Large intestine (tissue), 3 donors: ENCODE data around the gene DHRS12. TPM values are rescaled to one million over a fixed set of nuclear protein-coding genes. Genes with fewer than 3 reads are reported as not detected.

Experiments
- DNase-seq, 2 donors: peaks; one replicate each; pipeline versions ENCODE4 v3.0.0 to v3.0.0-alpha.2; 2013
- H3K27ac ChIP-seq: one replicate; pipeline ENCODE4 v1.5.1; 2013; ENCODE audit warnings: low read length
- H3K27me3 ChIP-seq: 2 replicates; pipeline ENCODE4 v1.6.1; 2013; ENCODE audit warnings: low read length; ENCODE audit not compliant: control insufficient read depth, insufficient read depth
- H3K36me3 ChIP-seq: 2 replicates; pipeline ENCODE4 v1.6.1; 2013; ENCODE audit warnings: low read length; ENCODE audit not compliant: control insufficient read depth, insufficient read depth
- H3K4me1 ChIP-seq: one replicate; pipeline ENCODE4 v1.6.1; 2013; ENCODE audit warnings: low read length; ENCODE audit not compliant: control insufficient read depth, insufficient read depth
- H3K4me3 ChIP-seq: one replicate; pipeline ENCODE4 v1.5.1; 2013; ENCODE audit warnings: low read length
- H3K9me3 ChIP-seq: one replicate; pipeline ENCODE4 v1.6.1; 2013; ENCODE audit warnings: mild to moderate bottlenecking, low read depth, low read length, moderate library complexity; ENCODE audit not compliant: control insufficient read depth
- WGBS: methylation state at CpG from one replicate; pipeline ENCODE4 v1.1.5; 2013; ENCODE audit warnings: low lambda C conversion rate; ENCODE audit not compliant: insufficient coverage; 5-methylcytosine and 5-hydroxymethylcytosine counted together
- polyA plus RNA-seq: library from polyadenylated mRNA; unstranded; fragments of 120-200 nt; gene quantifications from one replicate; pipeline ENCODE4 v1.2.1, GENCODE V29; 2013

The DHRS12 gene
- polyA plus RNA-seq, 1 donor, result 19.3 TPM

DNA sequence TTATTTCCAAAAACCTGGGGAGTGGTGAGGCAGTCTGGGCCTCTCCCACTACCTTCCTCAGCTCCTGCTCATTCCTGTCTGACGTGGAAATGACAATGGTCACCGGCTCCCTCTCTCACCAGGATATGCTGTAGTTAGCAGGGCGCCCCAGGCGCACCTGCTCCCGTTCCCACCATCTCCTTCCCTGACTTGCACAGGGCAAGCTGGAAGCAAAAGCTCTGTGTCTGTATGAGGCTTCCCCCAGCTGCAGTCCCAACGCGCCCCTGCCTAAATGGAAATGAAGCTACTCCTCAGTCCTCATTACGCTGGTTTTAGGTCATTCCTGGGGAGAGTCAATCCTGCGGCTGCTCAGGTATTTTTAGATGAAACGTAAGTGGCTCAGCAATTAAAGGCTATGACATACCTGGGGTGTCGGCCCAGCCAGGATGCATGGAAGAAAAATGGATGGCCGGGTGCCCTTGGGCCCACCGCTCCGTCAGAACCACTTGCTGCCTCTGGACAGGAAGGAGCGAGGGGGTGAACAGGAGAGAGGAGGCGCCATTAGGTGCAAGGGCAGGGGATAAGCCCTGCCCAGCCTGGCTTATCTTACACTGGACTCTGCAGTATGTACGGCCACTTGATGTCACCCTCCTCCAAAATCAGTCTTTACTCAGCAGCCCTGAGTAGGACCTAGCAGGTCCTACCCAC is 32.4 kb downstream of the DHRS12 start:
- Histone ChIP-seq H3K27me3 (no peaks in the 10 kb centered on the region), H3K27ac (no peak overlapping the region), H3K4me1 (no peaks in the 10 kb centered on the region), H3K4me3 (no peak overlapping the region), H3K9me3 (no peaks in the 10 kb centered on the region), H3K36me3 (peaks cover 20% of the 10 kb centered on the region)
- no peak for DNase-seq
- WGBS, result 100% methylated on average over 1 of the region's 17 CpGs

DNA sequence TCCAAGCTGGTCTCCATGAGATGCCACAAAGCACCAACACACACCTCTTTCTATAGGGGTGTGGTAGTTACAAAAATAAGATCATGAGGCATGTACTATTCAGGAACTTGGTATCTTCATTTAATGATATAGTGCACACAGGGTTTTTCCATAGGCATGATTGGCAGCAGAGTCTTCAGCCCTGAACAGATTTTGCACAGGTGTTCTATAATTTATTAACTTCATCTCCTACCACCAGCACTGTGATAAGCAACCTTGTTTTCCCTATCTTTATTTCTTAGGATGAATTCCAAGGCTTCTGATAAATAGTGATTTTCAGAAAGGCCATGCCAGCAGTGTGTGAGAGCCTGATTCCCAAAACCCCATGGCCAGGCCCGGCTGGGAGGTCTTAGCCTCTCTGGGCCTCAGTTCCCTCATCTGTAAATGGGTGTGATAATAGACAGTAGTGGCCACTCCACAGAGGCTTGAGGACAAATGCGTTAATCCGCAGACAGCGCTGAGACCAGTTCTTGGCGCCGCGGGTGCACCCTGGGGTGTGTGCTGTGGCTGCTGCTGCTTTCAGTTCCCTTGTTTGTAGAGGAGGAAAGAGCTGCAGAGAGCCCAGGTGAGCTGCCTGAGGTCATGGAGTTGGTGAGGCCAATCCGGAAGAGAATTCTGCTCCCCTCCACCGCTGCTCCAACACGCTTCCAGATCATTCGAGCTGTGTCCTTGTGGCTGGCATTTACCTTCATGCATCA is 33.1 kb downstream of the DHRS12 start:
- H3K4me3 ChIP-seq, result no peak overlapping the region
- peak in 1 of 2 donors; percentile 25 for DNase-seq
- WGBS, result no CpG with 5 or more reads among the region's 11 CpGs
- H3K27me3 ChIP-seq, result no peaks in the 10 kb centered on the region
- no peaks in the 10 kb centered on the region for H3K9me3 ChIP-seq
- H3K27ac ChIP-seq, result no peak overlapping the region
- H3K4me1 ChIP-seq, result no peaks in the 10 kb centered on the region
- H3K36me3 ChIP-seq, result peaks cover 20% of the 10 kb centered on the region

DNA sequence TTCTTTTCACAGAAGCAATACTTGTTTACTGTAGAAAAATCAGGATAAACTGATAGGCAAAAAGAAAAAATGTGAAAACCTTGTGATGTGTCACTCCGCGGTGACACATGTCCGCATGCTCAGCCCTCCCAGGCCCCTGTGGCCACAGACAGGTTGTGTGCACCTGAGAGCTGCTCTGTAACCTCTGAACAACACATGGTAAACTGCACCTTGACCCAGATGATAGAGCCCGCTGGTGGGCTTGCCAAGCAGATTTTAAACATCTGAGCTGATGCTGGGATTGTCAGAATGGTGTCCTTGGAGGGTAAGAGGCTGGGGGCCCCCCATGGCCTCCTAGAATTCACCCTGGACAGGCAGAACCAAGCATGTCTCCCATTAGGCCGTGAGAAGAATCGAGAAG is 33.8 kb downstream of the DHRS12 start:
- no peaks in the 10 kb centered on the region for H3K9me3 ChIP-seq
- H3K27me3 ChIP-seq, result no peaks in the 10 kb centered on the region
- no CpG with 5 or more reads among the region's 6 CpGs for WGBS
- H3K36me3 ChIP-seq, result peaks cover 20% of the 10 kb centered on the region
- H3K27ac ChIP-seq, result no peak overlapping the region
- H3K4me3 ChIP-seq, result no peak overlapping the region
- peaks cover 4% of the 10 kb centered on the region for H3K4me1 ChIP-seq
- peak in 1 of 2 donors; percentile 62 for DNase-seq

DNA sequence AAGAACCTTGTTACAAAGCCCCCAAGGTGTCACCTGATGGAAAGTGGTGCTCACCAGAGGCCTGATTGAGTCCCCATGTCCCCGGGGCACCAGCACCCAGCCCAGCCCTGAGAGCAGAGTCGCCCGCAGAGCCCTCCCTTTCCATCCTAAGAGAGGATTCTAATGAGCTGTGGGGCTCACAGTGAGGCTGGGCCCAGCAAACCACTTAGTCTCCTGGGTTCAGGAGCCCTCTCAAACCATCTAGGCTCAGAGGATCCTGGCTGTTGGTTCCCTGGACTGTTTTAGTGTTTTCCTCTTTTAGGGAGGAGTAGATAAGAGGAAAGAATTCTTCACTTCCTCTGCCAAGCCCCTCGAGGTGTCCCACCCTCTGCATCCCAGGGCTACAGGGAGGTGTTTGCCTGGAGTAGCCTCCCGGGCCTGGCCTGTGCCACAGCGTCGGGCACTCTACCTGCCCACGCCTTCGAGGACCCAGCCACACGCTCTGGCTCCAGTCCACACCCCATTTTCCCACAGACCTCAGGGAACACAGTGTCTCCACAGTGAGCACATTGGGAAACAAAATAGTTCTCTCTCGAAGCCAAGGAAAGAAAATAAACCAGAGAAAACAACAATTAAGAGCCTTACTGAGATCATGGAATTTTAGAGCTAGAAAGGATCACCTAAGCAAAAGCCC is 34.4 kb downstream of the DHRS12 start:
- Histone ChIP-seq H3K4me1 (peaks cover 10% of the 10 kb centered on the region), H3K4me3 (no peak overlapping the region), H3K27ac (no peak overlapping the region), H3K9me3 (no peaks in the 10 kb centered on the region), H3K27me3 (no peaks in the 10 kb centered on the region), H3K36me3 (peaks cover 20% of the 10 kb centered on the region)
- no peak for DNase-seq
- no CpG with 5 or more reads among the region's 11 CpGs for WGBS

DNA sequence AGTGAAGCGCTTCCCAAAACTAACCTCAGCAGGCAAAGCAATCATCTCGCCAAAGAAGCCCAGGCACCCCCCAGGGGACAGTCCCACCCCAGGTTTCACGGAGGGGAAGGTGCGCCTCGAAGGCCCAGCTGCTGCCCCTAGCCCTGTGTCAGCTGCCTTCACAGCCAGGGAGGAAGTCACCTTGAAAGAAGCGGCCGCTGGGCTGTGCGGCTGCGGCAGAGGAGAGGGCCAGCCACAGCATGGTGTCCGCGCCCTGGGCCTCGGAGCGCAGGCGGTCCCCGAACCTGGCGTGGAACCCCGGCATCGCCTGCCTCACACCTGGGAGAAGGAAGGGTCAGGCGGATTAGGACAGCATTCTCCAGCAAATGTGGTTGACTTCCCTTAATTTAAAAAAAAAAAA is 35.0 kb downstream of the DHRS12 start:
- no peaks in the 10 kb centered on the region for H3K9me3 ChIP-seq
- H3K4me3 ChIP-seq, result no peak overlapping the region
- H3K27me3 ChIP-seq, result no peaks in the 10 kb centered on the region
- WGBS, result no CpG with 5 or more reads among the region's 19 CpGs
- peaks cover 20% of the 10 kb centered on the region for H3K36me3 ChIP-seq
- H3K4me1 ChIP-seq, result peaks cover 15% of the 10 kb centered on the region
- H3K27ac ChIP-seq, result no peak overlapping the region
- no peak for DNase-seq

DNA sequence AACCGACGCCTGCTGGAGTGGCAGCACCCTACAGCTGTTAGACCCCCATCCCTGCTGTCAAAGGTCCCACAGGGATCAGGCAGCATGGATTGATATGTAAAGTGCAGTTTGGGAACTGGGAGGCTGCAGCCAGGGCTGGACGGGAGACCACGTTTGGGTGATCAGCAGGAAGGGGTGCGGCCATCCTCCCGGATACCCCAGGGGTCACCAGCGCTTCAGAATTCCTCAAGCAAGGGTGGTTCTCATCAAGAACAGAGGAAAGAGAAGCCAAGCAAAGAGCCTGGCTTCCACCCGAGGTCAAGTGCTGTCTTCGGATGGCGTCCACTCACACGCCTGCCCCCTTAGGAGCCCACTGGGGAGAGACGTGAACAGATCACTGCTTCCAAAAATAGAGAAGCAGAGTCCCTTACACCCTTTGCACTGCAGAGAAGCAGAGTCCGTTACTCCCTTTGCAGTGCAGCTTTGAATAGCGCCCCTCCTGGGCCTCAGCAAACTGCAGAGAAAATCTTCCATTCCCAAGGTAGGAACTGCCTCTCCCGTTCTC is 35.5 kb downstream of the DHRS12 start:
- Histone ChIP-seq H3K36me3 (peaks cover 20% of the 10 kb centered on the region), H3K4me3 (no peak overlapping the region), H3K27me3 (no peaks in the 10 kb centered on the region), H3K27ac (no peak overlapping the region), H3K4me1 (peaks cover 16% of the 10 kb centered on the region), H3K9me3 (no peaks in the 10 kb centered on the region)
- WGBS, result no CpG with 5 or more reads among the region's 15 CpGs
- no peak for DNase-seq

DNA sequence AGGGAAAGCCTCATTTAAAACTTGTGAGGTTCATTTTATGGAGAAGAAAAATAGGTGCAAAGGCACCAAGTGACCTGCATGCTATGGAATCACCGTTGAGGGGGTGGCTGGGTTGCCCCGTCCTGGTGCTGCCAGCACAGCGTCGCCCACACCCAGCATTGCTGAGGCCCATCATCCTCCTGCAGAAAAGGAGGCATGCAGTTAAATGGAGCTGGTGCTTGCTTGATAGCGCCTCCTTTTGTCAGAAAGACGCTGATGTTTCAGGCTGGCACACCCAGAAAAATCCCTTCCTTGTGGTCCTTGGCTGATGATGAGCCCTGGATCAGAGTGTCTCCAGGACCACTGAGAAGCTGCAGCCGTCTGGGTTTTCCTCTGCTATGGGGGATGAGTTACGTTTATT is 36.9 kb downstream of the DHRS12 start:
- no peaks in the 10 kb centered on the region for H3K9me3 ChIP-seq
- no peak overlapping the region for H3K27ac ChIP-seq
- 80% methylated on average over 1 of the region's 8 CpGs for whole genome bisulfite sequencing
- H3K4me3 ChIP-seq, result no peak overlapping the region
- DNase-seq, result no peak
- H3K36me3 ChIP-seq, result peaks cover 20% of the 10 kb centered on the region
- no peaks in the 10 kb centered on the region for H3K27me3 ChIP-seq
- peaks cover 16% of the 10 kb centered on the region for H3K4me1 ChIP-seq

DNA sequence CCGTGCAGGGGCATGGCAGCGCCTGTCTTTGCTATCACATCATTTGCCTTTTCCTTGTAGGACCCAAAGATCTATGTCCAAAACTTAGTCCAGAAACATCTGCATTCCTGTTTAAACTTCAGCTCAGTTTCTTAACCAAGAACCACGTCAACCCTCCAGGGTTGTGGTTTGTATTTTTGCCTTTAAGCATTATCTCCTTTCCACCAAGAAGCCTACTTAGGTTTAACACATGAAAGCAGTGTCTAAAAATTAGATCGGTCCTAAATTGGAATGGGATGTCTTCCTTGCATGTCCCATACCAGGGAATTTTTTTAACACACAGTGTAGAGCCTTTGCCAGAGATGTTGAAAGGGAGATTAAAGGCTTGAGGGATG is 38.8 kb downstream of the DHRS12 start:
- Histone ChIP-seq H3K9me3 (no peaks in the 10 kb centered on the region), H3K27me3 (no peaks in the 10 kb centered on the region), H3K4me3 (no peak overlapping the region), H3K4me1 (peaks cover 16% of the 10 kb centered on the region), H3K27ac (peak overlapping the region; percentile 70), H3K36me3 (peaks cover 12% of the 10 kb centered on the region)
- no peak for DNase-seq
- 100% methylated on average over 1 of the region's 4 CpGs for WGBS

DNA sequence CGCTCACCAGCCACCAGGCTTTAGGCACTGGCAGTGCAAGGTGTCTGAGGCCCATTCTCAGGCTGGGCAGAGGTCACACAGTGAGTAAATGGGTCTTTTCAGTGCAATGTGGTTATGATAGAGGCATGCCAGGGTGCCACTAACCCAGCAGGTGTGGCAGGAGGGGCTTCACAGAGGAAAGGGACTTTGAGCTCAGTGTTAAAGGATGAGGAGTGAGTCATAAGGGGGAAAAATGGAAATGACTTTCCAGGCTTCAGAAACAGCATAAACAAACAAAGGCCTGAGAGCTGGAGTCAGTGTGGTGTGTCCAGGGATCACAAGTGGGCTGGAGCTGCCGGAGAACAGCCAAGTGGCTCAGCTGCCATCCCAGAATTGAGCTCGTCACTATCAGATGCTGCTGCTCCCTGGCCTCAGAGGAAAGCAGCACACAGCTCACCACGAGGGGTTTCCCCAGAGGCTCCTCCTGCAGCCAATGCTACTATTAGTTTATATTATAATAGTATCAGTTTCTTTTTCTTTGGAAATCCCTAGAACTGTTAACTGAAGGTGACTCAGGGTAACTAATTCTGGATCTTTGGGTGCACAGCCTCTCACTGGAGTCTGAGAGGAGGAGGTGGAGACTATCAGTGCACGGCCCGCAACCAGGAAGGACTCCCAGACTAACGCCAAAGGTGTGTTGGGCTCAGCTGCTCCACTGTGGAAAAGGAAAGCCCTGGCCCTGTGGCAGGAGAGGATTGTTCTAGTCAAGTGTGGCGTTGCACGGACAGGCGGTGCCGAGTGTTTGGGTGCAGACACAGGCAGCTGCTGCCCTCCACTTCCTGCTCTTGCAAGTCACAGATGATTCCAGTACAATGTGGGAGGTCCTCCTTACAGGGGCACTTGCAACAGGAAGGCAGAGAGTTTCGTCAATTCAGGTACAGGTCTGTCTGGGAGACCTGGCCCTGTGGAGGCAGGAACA is 39.5 kb downstream of the DHRS12 start:
- peaks cover 16% of the 10 kb centered on the region for H3K4me1 ChIP-seq
- peak; percentile 79 to 90 for DNase-seq
- no peaks in the 10 kb centered on the region for H3K9me3 ChIP-seq
- H3K27ac ChIP-seq, result peak overlapping the region; percentile 70
- H3K36me3 ChIP-seq, result peaks cover 12% of the 10 kb centered on the region
- 20% methylated on average over 1 of the region's 12 CpGs for WGBS
- H3K27me3 ChIP-seq, result no peaks in the 10 kb centered on the region
- no peak overlapping the region for H3K4me3 ChIP-seq
